Measurements from ENCODE around the gene GLYR1. TPM values are rescaled to one million over a fixed set of nuclear protein-coding genes. Genes with fewer than 3 reads are reported as not detected.

GLYR1 gene
- total RNA-seq, 4 donors from 2014 or later = 31.9 to 47.9 (median 45.8) TPM

DNA sequence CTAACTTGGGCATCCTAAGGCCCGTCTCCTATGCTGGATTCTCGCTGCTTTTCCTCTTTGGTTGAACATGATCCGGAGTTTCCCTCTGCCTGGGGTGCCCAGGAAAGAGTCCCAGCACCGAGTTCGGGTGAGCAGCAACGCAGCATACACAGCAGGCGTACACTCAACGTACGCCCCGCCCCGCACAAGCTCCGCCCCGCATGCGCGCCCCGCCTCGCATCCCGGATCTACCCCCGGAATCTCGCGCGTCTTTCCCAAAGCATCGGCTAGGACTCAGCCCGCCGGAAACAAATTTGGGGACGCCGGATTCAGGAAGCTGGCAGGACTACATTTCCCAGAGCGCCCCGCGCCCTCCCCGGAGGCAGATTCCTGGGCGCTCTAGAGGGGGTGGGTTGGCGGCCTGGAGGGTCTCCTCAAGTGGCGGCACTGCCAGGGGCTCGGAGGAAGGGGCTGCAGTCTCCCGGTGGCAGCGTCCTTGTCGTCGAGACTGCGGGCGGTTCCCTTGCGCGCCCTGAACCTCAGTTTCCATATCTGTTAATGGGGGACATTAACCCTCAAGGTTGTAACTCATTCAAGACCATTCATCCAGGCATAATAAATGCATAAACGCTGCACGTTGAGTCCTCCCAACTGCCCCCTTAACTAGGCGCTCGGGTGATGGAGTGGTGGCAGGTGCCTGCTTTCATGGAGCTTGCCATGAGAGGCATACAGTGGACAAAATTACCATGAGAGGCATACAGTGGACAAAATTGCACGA lies 78.4 kb downstream of the GLYR1 start:
- Histone ChIP-seq H3K9me3 (no peaks in the 10 kb centered on the region), H3K4me1 (peaks cover 24 to 48% (median 25%) of the 10 kb centered on the region in 3 donors), H3K27ac (peak overlapping the region; percentile 89 to 96 (median 93)), H3K27me3 (no peaks in the 10 kb centered on the region), H3K36me3 (peaks cover 2 to 19% (median 5%) of the 10 kb centered on the region in 3 donors), H3K4me3 (peak overlapping the region; percentile 74 to 97 (median 94))
- DNase-seq = peak; percentile 68
- peak in 3 of 4 donors; percentile 39 to 83 (median 40) for TF ChIP-seq POLR2A (IDR thresholded peaks at IDR 0.05)
- TF ChIP-seq, protein P1, sequence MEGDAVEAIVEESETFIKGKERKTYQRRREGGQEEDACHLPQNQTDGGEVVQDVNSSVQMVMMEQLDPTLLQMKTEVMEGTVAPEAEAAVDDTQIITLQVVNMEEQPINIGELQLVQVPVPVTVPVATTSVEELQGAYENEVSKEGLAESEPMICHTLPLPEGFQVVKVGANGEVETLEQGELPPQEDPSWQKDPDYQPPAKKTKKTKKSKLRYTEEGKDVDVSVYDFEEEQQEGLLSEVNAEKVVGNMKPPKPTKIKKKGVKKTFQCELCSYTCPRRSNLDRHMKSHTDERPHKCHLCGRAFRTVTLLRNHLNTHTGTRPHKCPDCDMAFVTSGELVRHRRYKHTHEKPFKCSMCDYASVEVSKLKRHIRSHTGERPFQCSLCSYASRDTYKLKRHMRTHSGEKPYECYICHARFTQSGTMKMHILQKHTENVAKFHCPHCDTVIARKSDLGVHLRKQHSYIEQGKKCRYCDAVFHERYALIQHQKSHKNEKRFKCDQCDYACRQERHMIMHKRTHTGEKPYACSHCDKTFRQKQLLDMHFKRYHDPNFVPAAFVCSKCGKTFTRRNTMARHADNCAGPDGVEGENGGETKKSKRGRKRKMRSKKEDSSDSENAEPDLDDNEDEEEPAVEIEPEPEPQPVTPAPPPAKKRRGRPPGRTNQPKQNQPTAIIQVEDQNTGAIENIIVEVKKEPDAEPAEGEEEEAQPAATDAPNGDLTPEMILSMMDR (IDR thresholded peaks at IDR 0.05) = no peak
- intact Hi-C loops (cut with DNase I) = no loop called here
- WGBS, 2 donors = 13 to 19% methylated on average over 6 to 14 of the region's 48 CpGs

DNA sequence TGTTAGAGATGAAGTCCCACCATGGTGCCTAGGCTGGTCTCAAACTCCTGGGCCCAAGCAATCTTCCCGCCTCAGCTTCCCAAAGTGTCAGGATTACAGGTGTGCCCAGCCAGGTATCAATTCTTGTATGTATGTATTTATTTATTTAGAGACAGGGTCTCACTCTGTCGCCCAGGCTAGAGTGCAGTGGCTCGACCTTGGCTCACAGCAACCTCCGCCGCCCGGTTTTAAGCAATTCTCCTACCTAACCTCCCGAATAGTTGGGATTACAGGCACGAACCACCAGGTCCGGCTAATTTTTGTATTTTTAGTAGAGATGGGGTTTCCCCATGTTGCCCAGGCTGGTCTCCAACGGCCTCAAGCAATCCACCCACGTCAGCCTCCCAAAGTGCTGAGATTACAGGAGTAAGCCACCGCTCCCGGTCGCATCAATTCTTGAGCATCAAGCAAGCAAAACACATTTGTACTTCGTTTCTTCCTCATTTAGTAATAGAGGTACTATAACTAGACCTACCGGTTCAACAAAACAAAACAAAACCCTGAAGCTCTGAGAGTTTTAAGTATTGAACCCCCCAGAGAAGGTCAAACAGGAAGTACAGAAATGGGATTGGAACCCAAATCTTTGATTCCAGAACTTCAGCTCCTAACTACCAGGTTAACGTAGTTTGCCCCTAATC lies 79.1 kb downstream of the GLYR1 start:
- intact Hi-C loops (cut with DNase I) = no loop called here
- peaks cover 24 to 54% (median 25%) of the 10 kb centered on the region in 3 donors for H3K4me1 ChIP-seq
- TF ChIP-seq POLR2A (IDR thresholded peaks at IDR 0.05) = no peak
- TF ChIP-seq, protein P1 (IDR thresholded peaks at IDR 0.05) = no peak
- peak overlapping the region; percentile 89 to 96 (median 93) for H3K27ac ChIP-seq
- no peaks in the 10 kb centered on the region for H3K27me3 ChIP-seq
- peaks cover 6 to 26% (median 6%) of the 10 kb centered on the region in 3 donors for H3K36me3 ChIP-seq
- DNase-seq = no peak
- no peaks in the 10 kb centered on the region for H3K9me3 ChIP-seq
- 25 to 26% methylated on average over 17 of the region's 17 CpGs for WGBS, 2 donors
- H3K4me3 ChIP-seq = peak overlapping the region; percentile 74 to 97 (median 94)

DNA sequence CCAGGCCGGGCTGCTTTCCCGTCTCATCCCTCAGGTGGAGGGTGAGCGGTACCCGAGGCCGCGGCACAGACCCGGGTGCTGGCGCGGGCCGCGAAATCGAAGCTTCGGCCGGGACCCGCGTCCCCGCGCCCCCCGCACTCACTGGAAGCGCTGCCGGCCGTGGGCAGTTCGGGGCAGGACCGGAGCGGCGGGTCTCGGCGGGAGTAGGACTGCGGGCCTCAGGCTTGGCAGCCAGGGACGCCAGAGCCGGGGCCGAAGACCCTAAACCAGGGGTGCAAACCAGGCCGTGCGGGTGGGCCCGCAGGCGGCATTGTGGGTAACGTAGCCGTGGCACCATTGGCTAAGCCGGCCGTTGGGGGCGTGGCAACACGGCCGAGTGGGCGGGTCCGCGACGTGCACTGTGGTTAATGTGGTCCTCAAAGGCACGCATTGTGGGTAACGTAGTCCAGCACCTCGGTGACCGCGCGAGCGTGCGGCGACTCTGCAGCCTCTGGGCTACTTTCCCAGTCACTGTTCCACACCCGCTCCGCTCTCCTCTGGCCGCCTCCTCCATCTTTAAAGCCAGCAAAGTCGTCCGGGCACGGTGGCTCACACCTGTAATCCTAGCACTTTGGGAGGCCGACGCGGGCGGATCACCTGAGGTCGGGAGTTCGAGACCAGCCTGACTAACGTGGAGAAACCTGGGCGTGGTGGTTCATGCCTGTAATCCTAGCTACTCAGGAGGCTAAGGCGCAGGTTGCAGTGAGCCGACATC lies 80.0 kb downstream of the GLYR1 start, which contains the start of gene ZNF500:
Gene ZNF500 (minus strand): TSS at position 288 of the 754 bp plus-strand sequence. CDS start 1,184 bp downstream, outside the sequence.
- intact Hi-C loops (cut with DNase I) = no loop called here
- no peaks in the 10 kb centered on the region for H3K9me3 ChIP-seq
- peak; percentile 81 for DNase-seq
- no peaks in the 10 kb centered on the region for H3K27me3 ChIP-seq
- peaks cover 24 to 63% (median 25%) of the 10 kb centered on the region in 3 donors for H3K4me1 ChIP-seq
- H3K4me3 ChIP-seq = peak within 1 kb of the TSS; percentile 74 to 97 (median 94)
- 2 to 3% methylated on average over 8 to 17 of the region's 72 CpGs for WGBS, 2 donors
- TF ChIP-seq, protein P1 (IDR thresholded peaks at IDR 0.05) = peak in 1 of 6 experiments; percentile 24
- TF ChIP-seq POLR2A (IDR thresholded peaks at IDR 0.05) = peak in 3 of 4 donors; percentile 39 to 63 (median 41)
- peak within 1 kb of the TSS; percentile 89 to 96 (median 93) for H3K27ac ChIP-seq
- peaks cover 9 to 36% (median 11%) of the 10 kb centered on the region in 3 donors for H3K36me3 ChIP-seq

DNA sequence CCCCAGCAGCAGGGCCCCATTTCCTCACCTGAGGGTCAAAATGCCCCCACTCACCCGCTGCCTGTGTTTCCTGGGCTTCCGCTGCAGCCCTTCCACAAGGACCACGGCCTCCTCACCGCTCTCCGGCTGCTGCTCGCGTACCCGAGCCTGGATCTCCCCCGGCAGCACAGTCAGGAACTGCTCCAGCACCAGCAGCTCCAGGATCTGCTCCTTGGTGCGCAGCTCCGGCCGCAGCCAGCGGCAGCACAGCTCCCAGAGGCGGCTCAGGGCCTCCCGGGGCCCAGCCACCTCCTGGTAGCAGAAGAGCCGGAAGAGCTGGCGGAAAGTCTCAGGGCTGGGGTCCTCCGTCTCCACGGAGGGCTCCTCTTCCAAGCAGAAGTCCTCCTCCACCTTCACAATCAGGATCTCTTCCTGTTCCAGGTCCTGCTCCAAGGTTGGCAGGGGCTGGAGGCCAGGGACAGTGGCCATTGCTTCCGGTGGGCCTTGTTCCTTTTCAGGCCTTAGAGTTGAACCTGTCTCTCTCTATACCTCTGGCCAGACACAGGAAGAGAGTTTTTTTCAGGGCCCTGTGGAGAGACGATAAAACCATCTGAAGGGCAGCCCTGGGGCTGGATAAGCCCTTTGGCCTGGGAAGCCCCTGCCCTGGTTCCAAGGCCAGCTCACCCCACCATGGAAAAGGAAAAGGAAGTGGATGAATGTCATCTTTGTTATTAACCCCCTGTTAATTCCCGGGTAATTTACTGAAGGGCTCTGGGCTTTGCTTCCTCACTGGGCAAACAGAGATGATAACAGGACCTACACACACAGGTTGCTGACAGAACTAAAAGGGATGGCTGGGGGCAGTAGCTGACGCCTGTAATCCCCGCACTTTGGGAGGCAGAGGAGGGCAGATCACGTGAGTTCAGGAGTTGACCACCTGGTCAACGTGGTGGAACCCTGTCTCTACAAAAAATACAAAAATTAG lies 81.3 kb downstream of the GLYR1 start:
- no peaks in the 10 kb centered on the region for H3K27me3 ChIP-seq
- intact Hi-C loops (cut with DNase I) = no loop called here
- peak overlapping the region in 3 of 4 donors; percentile 89 to 96 (median 90) for H3K27ac ChIP-seq
- H3K9me3 ChIP-seq = no peaks in the 10 kb centered on the region
- peaks cover 13 to 48% (median 17%) of the 10 kb centered on the region in 3 donors for H3K36me3 ChIP-seq
- 66 to 70% methylated on average over 14 to 17 of the region's 26 CpGs for WGBS, 2 donors
- DNase-seq = no peak
- TF ChIP-seq, protein P1 (IDR thresholded peaks at IDR 0.05) = no peak
- no peak for TF ChIP-seq POLR2A (IDR thresholded peaks at IDR 0.05)
- peaks cover 24 to 64% (median 25%) of the 10 kb centered on the region in 3 donors for H3K4me1 ChIP-seq
- H3K4me3 ChIP-seq = peak overlapping the region; percentile 74 to 97 (median 94)
